GM12892 (cell line): ENCODE data around the gene ARID3A.

Experiments used
- DNase-seq: peaks from one replicate; pipeline ENCODE4 v3.0.0; 2011; ENCODE audit not compliant: insufficient read length
- FAIRE-seq: peaks from 2 replicates; lab custom pipeline; 2011; peaks lifted over from hg19 to GRCh38; lab: Jason Lieb, UNC
- POLR2A ChIP-seq: IDR thresholded peaks from 2 replicates; pipeline ENCODE4 v1.6.1; 2011; ENCODE audit warnings: low read depth, low read length, control low read depth
- POLR2AphosphoS5 ChIP-seq: IDR thresholded peaks from 2 replicates; pipeline ENCODE4 v1.6.1; 2011; ENCODE audit warnings: low read depth, low read length, control low read depth
- TAF1 ChIP-seq: IDR thresholded peaks from 2 replicates; pipeline ENCODE4 v1.6.1; 2011; ENCODE audit warnings: low read depth, mild to moderate bottlenecking, control low read depth, low read length, borderline replicate concordance

Gene ARID3A

GRCh38 chr19:991932-992669 lies 66.3 kb downstream of the ARID3A start:
- FAIRE-seq (no peak), DNase-seq (no peak)
- TF ChIP-seq POLR2AphosphoS5 (no peak), TAF1 (no peak), POLR2A (no peak)

- no peak for FAIRE-seq
- no peak for DNase-seq
- no peak for TF ChIP-seq POLR2A
- TF ChIP-seq POLR2AphosphoS5 = no peak
- TF ChIP-seq TAF1 = no peak
These were observed 66.8 kb downstream of the ARID3A start for GRCh38 chr19:992670-993055.

- TF ChIP-seq POLR2AphosphoS5 = no peak
- no peak for TF ChIP-seq TAF1
- FAIRE-seq (no peak), DNase-seq (no peak)
These were observed 67.6 kb downstream of the ARID3A start for GRCh38 chr19:993361-993830.

GRCh38 chr19:993831-994393 lies 68.1 kb downstream of the ARID3A start:
- no peak for FAIRE-seq
- DNase-seq = no peak
- TF ChIP-seq TAF1 (no peak), POLR2AphosphoS5 (no peak), POLR2A (no peak)

GRCh38 chr19:994516-994915 lies 68.7 kb downstream of the ARID3A start:
- TF ChIP-seq TAF1 (no peak), POLR2AphosphoS5 (no peak), POLR2A (no peak)
- no peak for DNase-seq
- no peak for FAIRE-seq

- DNase-seq (no peak), FAIRE-seq (no peak)
- TF ChIP-seq POLR2AphosphoS5 (no peak), POLR2A (no peak), TAF1 (no peak)
These were observed 69.4 kb downstream of the ARID3A start for GRCh38 chr19:995051-995827.

GRCh38 chr19:996051-996838 lies 70.4 kb downstream of the ARID3A start:
- TF ChIP-seq POLR2AphosphoS5 = no peak; the same call in 1 of the 2 replicates
- no peak; the same call in 1 of the 2 replicates for TF ChIP-seq POLR2A
- TF ChIP-seq TAF1 = no peak
- DNase-seq (no peak), FAIRE-seq (peak; percentile 17)

GRCh38 chr19:998064-998463 lies 72.2 kb downstream of the ARID3A start:
- no peak for TF ChIP-seq TAF1
- TF ChIP-seq POLR2A = no peak
- no peak for TF ChIP-seq POLR2AphosphoS5
- FAIRE-seq (no peak), DNase-seq (no peak)

GRCh38 chr19:999379-999719 lies 73.5 kb downstream of the ARID3A start:
- DNase-seq = no peak
- FAIRE-seq = no peak
- TF ChIP-seq TAF1 (no peak), POLR2AphosphoS5 (no peak), POLR2A (no peak)

- peak; percentile 83 for DNase-seq
- TF ChIP-seq TAF1 (no peak), POLR2A (no peak), POLR2AphosphoS5 (no peak)
- FAIRE-seq = no peak
These were observed 74.3 kb downstream of the ARID3A start, which contains the start of gene GRIN3B for GRCh38 chr19:1000095-1000494. TSS of gene GRIN3B (plus strand) at chr19:1000419. CDS start at chr19:1000438, 19 bp downstream.

- TF ChIP-seq POLR2A = no peak
- TF ChIP-seq POLR2AphosphoS5 = no peak
- TF ChIP-seq TAF1 = no peak
- FAIRE-seq = no peak
These were observed 75.0 kb downstream of the ARID3A start for GRCh38 chr19:1000591-1001537.

More at GRCh38 chr19:1000591-1001537, 75.0 kb downstream of the ARID3A start:
- DNase-seq = no peak
